HL-60 (cell line): ENCODE data around the gene KLK5.

ENCODE experiments used
- DNase-seq, 2 experiments: peaks; one replicate each; pipeline ENCODE4 v3.0.0-alpha.2; 2010 to 2020; ENCODE audit warnings: low read depth in 1 of 2, low spot score in 1 of 2
- H3K27ac ChIP-seq: fragments of 250-450 bp; sonication (Bioruptor Pico); replicated peaks from 2 replicates; pipeline ENCODE4 v1.5.1; 2020; ENCODE audit warnings: mild to moderate bottlenecking, moderate library complexity
- H3K27me3 ChIP-seq: fragments of 250-450 bp; sonication (Bioruptor Pico); 2 replicates; pipeline ENCODE4 v1.5.1; 2021; ENCODE audit warnings: mild to moderate bottlenecking, moderate library complexity; ENCODE audit not compliant: insufficient read depth, poor library complexity, severe bottlenecking
- H3K4me3 ChIP-seq: replicated peaks from 2 replicates; pipeline ENCODE4 v1.5.1; 2011; ENCODE audit warnings: mild to moderate bottlenecking, control low read depth, low read length; ENCODE audit not compliant: insufficient read depth
- CTCF ChIP-seq: IDR thresholded peaks from one replicate; pipeline ENCODE4 v1.5.1; 2011; ENCODE audit warnings: low read length, control low read depth, inconsistent platforms; ENCODE audit not compliant: insufficient read depth
- GABPA ChIP-seq: IDR thresholded peaks from 2 replicates; pipeline ENCODE4 v1.6.1; 2012; ENCODE audit warnings: low read depth
- POLR2AphosphoS5 ChIP-seq: IDR thresholded peaks from 2 replicates; pipeline ENCODE4 v1.6.1; 2012; ENCODE audit warnings: low read depth
- REST ChIP-seq: IDR thresholded peaks from 2 replicates; pipeline ENCODE4 v1.6.1; 2012; ENCODE audit warnings: low read depth; ENCODE audit not compliant: insufficient replicate concordance
- SPI1 ChIP-seq: IDR thresholded peaks from 2 replicates; pipeline ENCODE4 v1.6.1; 2012; ENCODE audit warnings: low read depth, mild to moderate bottlenecking, borderline replicate concordance

The KLK5 gene

GRCh38 chr19:50967929-50968715 lies 15.3 kb upstream of the KLK5 start:
- H3K27ac ChIP-seq = no peak overlapping the region
- DNase-seq = no peak
- no peaks in the 10 kb centered on the region for H3K27me3 ChIP-seq
- TF ChIP-seq POLR2AphosphoS5 (no peak), SPI1 (no peak), REST (no peak), GABPA (no peak), CTCF (no peak)
- H3K4me3 ChIP-seq = no peak overlapping the region

DNA sequence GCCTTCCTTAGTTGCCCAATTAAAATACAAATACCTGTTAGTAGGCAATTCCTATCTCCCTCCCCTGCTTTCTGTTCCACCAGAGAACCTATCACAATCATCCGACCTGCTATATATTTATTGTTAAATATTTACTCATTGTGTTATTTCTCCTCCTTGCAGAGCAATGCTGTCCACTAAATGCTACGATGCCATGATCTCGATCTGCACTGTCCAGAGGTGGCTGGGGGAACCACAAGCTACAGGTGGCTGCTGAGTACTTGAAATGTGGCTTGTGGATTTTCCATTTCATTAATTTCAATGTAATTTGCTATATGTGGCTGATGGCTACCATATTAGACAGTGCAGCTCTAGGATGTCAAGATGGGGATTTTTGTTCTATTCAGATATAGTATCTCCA lies 11.4 kb upstream of the KLK5 start:
- no peaks in the 10 kb centered on the region for H3K27me3 ChIP-seq
- H3K4me3 ChIP-seq = no peak overlapping the region
- no peak overlapping the region for H3K27ac ChIP-seq
- DNase-seq = no peak
- TF ChIP-seq GABPA (no peak), CTCF (no peak), REST (no peak), SPI1 (no peak), POLR2AphosphoS5 (no peak)

- no peak overlapping the region for H3K4me3 ChIP-seq
- no peak overlapping the region for H3K27ac ChIP-seq
- no peaks in the 10 kb centered on the region for H3K27me3 ChIP-seq
- TF ChIP-seq CTCF = no peak
- TF ChIP-seq REST = no peak
- no peak for TF ChIP-seq POLR2AphosphoS5
- no peak for DNase-seq
Measured at GRCh38 chr19:50963381-50963780, 10.5 kb upstream of the KLK5 start.
